ENCODE measurements around the gene KCNK6. TPM values are rescaled to one million over a fixed set of nuclear protein-coding genes. Genes with fewer than 3 reads are reported as not detected.

KCNK6 gene
- total RNA-seq (8.0 and 11.3 TPM in 2 replicates), polyA plus RNA-seq (7.4 and 7.7 TPM in 2 replicates), polyA minus RNA-seq (9.5 and 9.9 TPM in 2 replicates), Bru-seq, nascent RNA (percentile 55 among the genes with signal in this experiment), BruChase-seq, experiment 1, labeled RNA remaining after a 6-hour chase (percentile 61 among the genes with signal in this experiment), BruChase-seq, experiment 2, labeled RNA remaining after a 2-hour chase (percentile 60 among the genes with signal in this experiment)
- 5.3 and 6.1 TPM in 2 replicates for polyA plus RNA-seq (2011; cell fraction: cytosol; rRNA removed)
- 4.0 and 4.5 TPM in 2 replicates for polyA plus RNA-seq (2011; cell fraction: nucleus; rRNA removed)
- polyA plus RNA-seq (2012) = 3.3 and 4.0 TPM in 2 replicates
- polyA minus RNA-seq (2011; cell fraction: cytosol; rRNA and poly(A)+ RNA removed) = not detected
- 1.9 and 3.0 TPM in 2 replicates for polyA minus RNA-seq (2011; cell fraction: nucleus; rRNA and poly(A)+ RNA removed)
- long read RNA-seq, full-length matches to known transcripts = 24 of 34 reads
- long read RNA-seq, partial matches to known transcripts = 2 of 34 reads
- long read RNA-seq, other reads (novel, unspliced or antisense) = 8 of 34 reads

- Histone ChIP-seq H3K4me2 (ENCODE audit: insufficient read depth, low read length) (peak within 1 kb of the TSS; percentile 90), H2AFZ (ENCODE audit: low read depth, low read length) (peak within 1 kb of the TSS; percentile 96), H3K9ac (replicated peaks; ENCODE audit: extremely low read depth, insufficient read depth, low read length) (peak within 1 kb of the TSS; percentile 47), H3K4me3 (replicated peaks in 1 of 3; ENCODE audit: insufficient read depth in 1 of 3, low read depth in 1 of 3, low read length in 3 of 3) (peak within 1 kb of the TSS; percentile 58 to 74 (median 69)), H3K36me3 (ENCODE audit: control insufficient read depth in 2 of 2, extremely low read depth in 1 of 2, insufficient read depth in 2 of 2, low read length in 2 of 2) (no peaks in the 10 kb centered on the region), H3K9me1 (replicated peaks; ENCODE audit: control insufficient read depth, extremely low read depth, insufficient read depth, low read length) (peaks cover 5% of the 10 kb centered on the region), H3K4me1 (ENCODE audit: control insufficient read depth, extremely low read depth, insufficient read depth, low read length) (peaks cover 39% of the 10 kb centered on the region), H4K20me1 (replicated peaks; ENCODE audit: control insufficient read depth, extremely low read depth, insufficient read depth, low read length) (no peaks in the 10 kb centered on the region), H3K9me3 (replicated peaks; ENCODE audit: control insufficient read depth, insufficient read depth, low read length) (no peaks in the 10 kb centered on the region), H3K79me2 (ENCODE audit: control insufficient read depth, insufficient read depth, low read length) (peaks cover 8% of the 10 kb centered on the region), H3K27ac (ENCODE audit: insufficient read depth, low read depth, low read length) (no peak within 1 kb of the TSS), H3K27me3 (ENCODE audit: control insufficient read depth in 2 of 2, insufficient read depth in 2 of 2, low read length in 2 of 2) (no peaks in the 10 kb centered on the region)
- intact Hi-C loops (cut with micrococcal nuclease) = loop anchor here (5.0 kb wide), 1 partner anchor 422 kb away; no protein-coding TSS in a partner anchor
- peak; percentile 47 for DNase-seq (ENCODE audit: low read depth, low spot score)
- BruUV-seq (replicated peaks) = no TSS peak
- ChIA-PET POLR2A (no interaction called here), CTCF (interaction anchor here (0.6 to 4.4 kb wide), 7 partner anchors 16 to 93 kb away, joined by 3 to 16 read pairs (median 4); partner anchors contain the start of genes CATSPERG and PPP1R14A)
- no peak for TF ChIP-seq FOS (IDR thresholded peaks at IDR 0.05; ENCODE audit: borderline replicate concordance, insufficient read depth, low read length)
- no peak for TF ChIP-seq JUN (IDR thresholded peaks at IDR 0.05; ENCODE audit: borderline replicate concordance, insufficient read depth, insufficient read length, low read depth)
- no peak for TF ChIP-seq MAX (IDR thresholded peaks at IDR 0.05; ENCODE audit: insufficient read depth, insufficient read length)
- no peak for TF ChIP-seq GATA2 (IDR thresholded peaks at IDR 0.05; ENCODE audit: insufficient read depth, insufficient read length, low read depth, low read length)
- no peak for TF ChIP-seq CTCF (IDR thresholded peaks at IDR 0.05; ENCODE audit: extremely low read depth in 1 of 2, insufficient read depth in 1 of 2, low read depth in 1 of 2, low read length in 2 of 2)
- no peak for TF ChIP-seq POLR2A (IDR thresholded peaks at IDR 0.05; ENCODE audit: low read depth, low read length)
- dilution Hi-C loops (cut with MboI; ENCODE audit: extremely low pct_ligation_motif_present, low sequenced_read_pairs) = no loop called here
- peak; percentile 69 for FAIRE-seq
Measured at GRCh38 chr19:38319421-38320258, at the start of gene KCNK6. Gene KCNK6, plus strand, starts transcription at chr19:38319845. Its CDS starts 106 bp downstream, at chr19:38319951.
